ENCODE measurements around the gene RASD1. TPM values are rescaled to one million over a fixed set of nuclear protein-coding genes. Genes with fewer than 3 reads are reported as not detected.

RASD1 gene
- polyA plus RNA-seq, 1 experiment = 0.55 TPM

DNA sequence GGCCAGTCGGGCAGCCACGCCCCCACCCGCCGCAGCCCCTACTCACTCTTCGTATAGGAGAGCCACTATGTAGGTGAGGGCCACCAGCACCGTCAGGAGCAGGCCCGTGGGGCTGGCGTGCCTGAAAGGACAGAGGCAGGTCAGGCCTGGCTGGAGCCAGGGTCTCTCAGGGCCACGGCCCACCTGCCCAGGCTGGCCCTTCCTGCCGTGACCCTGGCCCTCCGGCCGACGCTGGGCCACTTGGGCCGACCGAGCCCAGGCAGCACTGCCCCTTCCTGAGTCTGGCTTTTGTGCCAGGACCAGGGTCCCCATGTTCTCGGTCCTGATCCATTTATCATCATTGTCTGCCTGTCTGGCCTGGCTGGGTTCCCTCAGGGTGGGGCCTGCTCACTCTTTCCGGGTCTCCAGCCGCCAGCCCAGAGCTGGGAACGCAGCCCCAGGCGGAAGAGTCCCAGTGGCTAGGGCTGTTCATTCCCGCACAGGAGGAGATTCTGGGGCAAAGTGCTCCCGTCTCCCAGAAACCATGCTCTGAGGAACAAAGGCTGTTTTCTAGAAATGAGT lies 10.1 kb upstream of the RASD1 start:
- no peak for DNase-seq (ENCODE audit: low read depth, low spot score)
- POLR2A ChIA-PET = interaction anchor here (0.5 kb wide), 1 partner anchor 10 kb away, joined by 4 read pairs; the partner anchor contains the start of gene RASD1
- Histone ChIP-seq H3K27me3 (ENCODE audit: control insufficient read depth, insufficient read depth, low read length) (peaks cover 2% of the 10 kb centered on the region), H3K9me3 (ENCODE audit: control insufficient read depth, insufficient read depth, low read length) (no peaks in the 10 kb centered on the region; the same call in 1 of the 2 replicates), H3K27ac (ENCODE audit: low read depth, low read length) (no peak overlapping the region), H3K4me3 (ENCODE audit: low read depth, low read length) (no peak overlapping the region)
- TF ChIP-seq, protein P1, sequence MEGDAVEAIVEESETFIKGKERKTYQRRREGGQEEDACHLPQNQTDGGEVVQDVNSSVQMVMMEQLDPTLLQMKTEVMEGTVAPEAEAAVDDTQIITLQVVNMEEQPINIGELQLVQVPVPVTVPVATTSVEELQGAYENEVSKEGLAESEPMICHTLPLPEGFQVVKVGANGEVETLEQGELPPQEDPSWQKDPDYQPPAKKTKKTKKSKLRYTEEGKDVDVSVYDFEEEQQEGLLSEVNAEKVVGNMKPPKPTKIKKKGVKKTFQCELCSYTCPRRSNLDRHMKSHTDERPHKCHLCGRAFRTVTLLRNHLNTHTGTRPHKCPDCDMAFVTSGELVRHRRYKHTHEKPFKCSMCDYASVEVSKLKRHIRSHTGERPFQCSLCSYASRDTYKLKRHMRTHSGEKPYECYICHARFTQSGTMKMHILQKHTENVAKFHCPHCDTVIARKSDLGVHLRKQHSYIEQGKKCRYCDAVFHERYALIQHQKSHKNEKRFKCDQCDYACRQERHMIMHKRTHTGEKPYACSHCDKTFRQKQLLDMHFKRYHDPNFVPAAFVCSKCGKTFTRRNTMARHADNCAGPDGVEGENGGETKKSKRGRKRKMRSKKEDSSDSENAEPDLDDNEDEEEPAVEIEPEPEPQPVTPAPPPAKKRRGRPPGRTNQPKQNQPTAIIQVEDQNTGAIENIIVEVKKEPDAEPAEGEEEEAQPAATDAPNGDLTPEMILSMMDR (IDR thresholded peaks at IDR 0.05; ENCODE audit: low read depth, low read length) = no peak
- CTCF ChIA-PET = interaction anchor here (2.3 kb wide), 1 partner anchor 10 kb away, joined by 8 read pairs; the partner anchor contains the start of gene RASD1

DNA sequence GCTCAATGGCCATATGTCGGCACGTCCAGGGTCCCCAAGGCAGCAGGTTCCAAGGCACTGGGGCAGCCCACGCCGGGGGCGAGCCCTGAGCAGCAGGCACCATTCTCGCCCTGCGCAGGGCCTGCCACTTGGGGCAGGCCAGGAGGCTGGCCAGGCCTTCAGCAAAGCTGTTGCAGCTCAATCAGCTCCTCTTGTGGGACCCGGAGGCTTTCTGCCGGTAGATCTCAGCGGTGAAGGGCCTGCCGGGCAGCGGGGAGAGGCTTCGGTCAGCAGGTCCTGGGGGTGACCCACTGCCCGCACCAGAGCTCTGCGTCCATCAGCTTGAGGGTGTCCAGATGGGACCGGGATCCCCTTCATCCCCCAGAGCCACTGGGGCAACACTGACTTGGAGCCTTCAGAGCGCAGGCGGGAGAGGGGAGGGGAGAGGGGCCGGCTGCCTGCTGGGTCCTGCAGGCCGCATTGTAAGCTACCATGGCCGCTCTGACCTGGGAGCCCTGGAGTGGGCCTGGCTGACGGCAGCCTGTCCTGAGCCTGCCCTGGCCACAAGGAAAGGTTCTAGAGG lies 9.5 kb upstream of the RASD1 start:
- peaks cover 2% of the 10 kb centered on the region for H3K27me3 ChIP-seq (ENCODE audit: control insufficient read depth, insufficient read depth, low read length)
- no peaks in the 10 kb centered on the region; the same call in 1 of the 2 replicates for H3K9me3 ChIP-seq (ENCODE audit: control insufficient read depth, insufficient read depth, low read length)
- no peak overlapping the region for H3K4me3 ChIP-seq (ENCODE audit: low read depth, low read length)
- ChIA-PET CTCF (interaction anchor here (1.2 to 2.3 kb wide), 2 partner anchors 9 kb away, joined by 8 to 10 read pairs; partner anchors contain the start of gene RASD1), POLR2A (no interaction called here)
- no peak for DNase-seq (ENCODE audit: low read depth, low spot score)
- TF ChIP-seq, protein P1 (IDR thresholded peaks at IDR 0.05; ENCODE audit: low read depth, low read length) = no peak
- H3K27ac ChIP-seq (ENCODE audit: low read depth, low read length) = no peak overlapping the region

DNA sequence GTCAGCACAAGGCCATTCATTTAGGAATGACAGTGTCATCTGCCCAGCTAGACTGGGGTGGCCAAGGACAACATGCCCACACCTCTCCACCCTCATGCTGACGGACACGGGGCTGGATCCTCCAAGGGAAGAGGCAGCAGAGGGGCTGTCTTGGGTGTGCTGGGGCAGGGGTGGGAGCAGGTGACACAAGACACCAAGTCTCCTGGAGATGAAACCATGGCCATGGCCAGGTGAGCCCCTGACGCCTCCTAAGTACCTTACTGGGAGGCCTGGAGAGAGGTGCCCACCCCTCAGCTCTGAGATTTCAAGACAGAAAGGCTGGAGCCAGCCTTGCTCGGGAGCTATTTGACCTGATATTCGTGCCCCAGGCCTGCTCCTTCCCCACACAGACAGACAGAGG lies 9.0 kb upstream of the RASD1 start:
- ChIA-PET POLR2A (no interaction called here), CTCF (interaction anchor here (1.2 kb wide), 1 partner anchor 8 kb away, joined by 10 read pairs; no protein-coding TSS in a partner anchor)
- H3K27ac ChIP-seq (ENCODE audit: low read depth, low read length) = no peak overlapping the region
- DNase-seq (ENCODE audit: low read depth, low spot score) = no peak
- no peaks in the 10 kb centered on the region; the same call in 1 of the 2 replicates for H3K9me3 ChIP-seq (ENCODE audit: control insufficient read depth, insufficient read depth, low read length)
- H3K27me3 ChIP-seq (ENCODE audit: control insufficient read depth, insufficient read depth, low read length) = peaks cover 2% of the 10 kb centered on the region
- H3K4me3 ChIP-seq (ENCODE audit: low read depth, low read length) = no peak overlapping the region
- TF ChIP-seq, protein P1 (IDR thresholded peaks at IDR 0.05; ENCODE audit: low read depth, low read length) = no peak

DNA sequence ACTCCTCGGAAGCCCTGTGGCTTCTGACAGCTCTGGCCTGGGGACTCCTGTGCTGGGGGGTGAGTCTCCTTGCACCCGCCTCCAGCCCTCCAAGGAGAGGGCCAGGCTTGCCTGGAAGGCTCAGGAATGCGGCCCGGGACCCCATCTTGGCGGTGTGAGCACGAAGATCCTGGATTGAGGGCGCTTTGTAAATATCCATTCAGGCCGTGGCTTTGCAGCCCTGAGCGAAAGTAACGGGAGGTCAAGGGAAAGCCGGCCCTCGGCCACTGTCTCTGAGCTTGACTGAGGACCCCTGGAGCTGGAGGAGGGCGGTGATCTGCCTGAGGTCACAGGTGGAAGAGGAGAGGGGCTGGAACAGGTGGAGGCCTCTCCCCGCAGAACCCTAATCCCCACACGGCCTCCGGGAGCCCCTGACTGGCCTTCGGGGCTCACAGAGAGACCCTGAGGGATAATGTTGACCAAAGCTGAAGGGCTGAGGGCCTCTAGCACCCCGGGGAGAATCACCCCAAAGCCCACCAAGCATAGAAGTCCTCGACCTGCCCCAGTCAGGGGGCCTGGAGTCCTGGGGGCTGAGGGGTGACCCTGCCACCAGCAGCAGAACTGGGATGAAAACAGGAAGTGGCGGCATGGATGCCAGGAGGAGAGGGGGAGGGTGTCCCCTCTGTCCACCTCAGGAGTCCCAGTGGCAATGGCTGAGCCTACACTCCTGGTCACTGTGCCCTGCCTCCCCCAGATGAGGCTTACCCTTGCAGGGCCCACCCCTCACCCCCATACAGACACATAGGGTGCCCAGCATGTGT lies 8.3 kb upstream of the RASD1 start:
- TF ChIP-seq, protein P1 (IDR thresholded peaks at IDR 0.05; ENCODE audit: low read depth, low read length) = no peak
- ChIA-PET POLR2A (interaction anchor here (0.5 kb wide), 1 partner anchor 8 kb away, joined by 3 read pairs; the partner anchor contains the start of gene RASD1), CTCF (interaction anchor here (1.2 kb wide), 1 partner anchor 7 kb away, joined by 10 read pairs; no protein-coding TSS in a partner anchor)
- Histone ChIP-seq H3K27ac (ENCODE audit: low read depth, low read length) (no peak overlapping the region), H3K9me3 (ENCODE audit: control insufficient read depth, insufficient read depth, low read length) (no peaks in the 10 kb centered on the region; the same call in 1 of the 2 replicates), H3K27me3 (ENCODE audit: control insufficient read depth, insufficient read depth, low read length) (peaks cover 2% of the 10 kb centered on the region), H3K4me3 (ENCODE audit: low read depth, low read length) (no peak overlapping the region)
- no peak for DNase-seq (ENCODE audit: low read depth, low spot score)
